GM19455 (cell line): ENCODE measurements around the gene CMYA5.

ENCODE experiments used
- ATAC-seq: cut with Tn5 transposase; IDR thresholded peaks from one replicate; pipeline ENCODE4 v1.9.1; 2021; ENCODE audit not compliant: unreplicated experiment

The CMYA5 gene

GRCh38 chr5:79834098-79834753 is 144.6 kb downstream of the CMYA5 start:
- no peak for ATAC-seq

DNA sequence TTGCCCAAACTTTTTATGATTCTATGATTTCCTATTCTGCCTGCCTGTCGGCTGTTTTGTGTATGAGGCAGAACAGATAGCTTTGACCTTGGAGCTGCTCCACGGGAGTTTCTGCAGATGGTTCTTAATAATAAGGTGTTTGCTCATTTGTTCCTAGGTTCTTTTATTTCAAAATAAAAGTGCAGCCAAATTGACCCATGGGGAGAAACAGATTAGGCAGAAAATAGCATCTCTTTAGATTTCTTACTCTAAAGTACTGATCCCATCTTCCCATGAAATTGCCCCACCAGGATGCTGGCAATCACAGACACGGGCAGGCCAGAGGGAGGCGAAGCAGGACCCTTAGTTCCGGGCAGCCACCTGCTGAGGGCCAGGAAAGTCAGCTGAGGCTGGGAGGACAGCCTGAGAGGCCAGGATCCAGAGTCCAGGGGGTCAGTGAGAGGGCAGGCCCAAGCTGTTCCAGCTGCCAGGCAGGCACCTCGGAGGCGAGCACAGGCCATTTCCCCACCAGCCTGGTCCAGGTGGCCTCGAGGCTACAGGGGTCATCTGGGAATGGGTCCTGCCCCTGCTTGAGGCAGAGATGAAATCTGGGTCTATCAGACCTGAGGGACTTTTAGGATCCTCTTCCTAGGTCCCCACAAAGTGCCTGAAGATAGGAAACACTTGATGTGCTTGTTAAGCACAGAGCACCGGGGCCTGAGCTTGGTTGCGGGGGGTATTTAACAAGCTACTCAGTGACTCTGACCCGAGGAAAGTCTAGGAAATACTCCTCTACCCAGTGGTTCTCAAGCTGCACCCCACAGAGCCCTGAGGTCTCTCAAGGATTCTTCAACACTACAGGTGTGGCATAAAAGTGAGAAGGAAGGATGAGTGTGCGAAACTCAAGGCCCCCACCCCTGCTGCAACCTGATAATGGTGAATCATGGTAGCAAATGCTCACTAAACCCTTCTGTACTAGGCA is 145.4 kb downstream of the CMYA5 start:
- ATAC-seq: no peak

DNA sequence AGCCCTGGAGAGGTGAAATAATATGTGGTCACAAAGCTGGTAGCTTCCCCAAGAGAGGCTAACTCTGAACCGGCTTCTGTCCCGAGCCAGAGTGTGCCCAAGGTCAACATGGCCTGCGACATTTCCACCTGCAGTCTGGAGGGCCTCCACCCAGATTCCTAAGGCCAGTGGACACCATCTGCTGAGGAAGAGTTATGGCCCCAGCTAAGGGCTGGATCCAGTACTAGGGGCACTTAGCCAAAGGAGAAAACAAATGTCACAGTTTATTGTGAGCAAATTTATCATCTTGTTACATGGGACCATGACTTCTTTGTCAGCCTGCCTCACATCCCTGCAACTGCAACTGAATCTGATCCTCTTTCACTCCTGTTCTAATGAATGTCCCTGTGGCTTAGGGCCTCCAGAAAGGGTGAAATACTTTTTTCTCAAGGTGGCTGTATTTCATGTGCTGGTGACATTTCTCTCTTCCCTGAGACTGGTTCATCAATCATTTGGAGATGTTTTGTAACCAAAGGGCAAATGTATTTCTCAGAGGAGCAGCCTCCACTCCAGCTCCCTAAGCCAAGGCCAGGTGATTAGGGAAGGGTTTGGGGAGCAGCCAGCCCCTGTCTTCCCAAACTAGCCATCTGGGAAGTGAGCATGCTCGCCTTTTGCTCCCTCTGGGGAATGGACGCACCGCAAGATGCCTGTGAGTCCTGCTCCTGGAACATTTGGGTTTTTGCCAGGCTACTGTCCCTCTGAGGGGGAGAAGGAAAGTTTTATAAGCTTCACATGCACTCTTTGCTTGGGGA is 148.3 kb downstream of the CMYA5 start:
- ATAC-seq: no peak

DNA sequence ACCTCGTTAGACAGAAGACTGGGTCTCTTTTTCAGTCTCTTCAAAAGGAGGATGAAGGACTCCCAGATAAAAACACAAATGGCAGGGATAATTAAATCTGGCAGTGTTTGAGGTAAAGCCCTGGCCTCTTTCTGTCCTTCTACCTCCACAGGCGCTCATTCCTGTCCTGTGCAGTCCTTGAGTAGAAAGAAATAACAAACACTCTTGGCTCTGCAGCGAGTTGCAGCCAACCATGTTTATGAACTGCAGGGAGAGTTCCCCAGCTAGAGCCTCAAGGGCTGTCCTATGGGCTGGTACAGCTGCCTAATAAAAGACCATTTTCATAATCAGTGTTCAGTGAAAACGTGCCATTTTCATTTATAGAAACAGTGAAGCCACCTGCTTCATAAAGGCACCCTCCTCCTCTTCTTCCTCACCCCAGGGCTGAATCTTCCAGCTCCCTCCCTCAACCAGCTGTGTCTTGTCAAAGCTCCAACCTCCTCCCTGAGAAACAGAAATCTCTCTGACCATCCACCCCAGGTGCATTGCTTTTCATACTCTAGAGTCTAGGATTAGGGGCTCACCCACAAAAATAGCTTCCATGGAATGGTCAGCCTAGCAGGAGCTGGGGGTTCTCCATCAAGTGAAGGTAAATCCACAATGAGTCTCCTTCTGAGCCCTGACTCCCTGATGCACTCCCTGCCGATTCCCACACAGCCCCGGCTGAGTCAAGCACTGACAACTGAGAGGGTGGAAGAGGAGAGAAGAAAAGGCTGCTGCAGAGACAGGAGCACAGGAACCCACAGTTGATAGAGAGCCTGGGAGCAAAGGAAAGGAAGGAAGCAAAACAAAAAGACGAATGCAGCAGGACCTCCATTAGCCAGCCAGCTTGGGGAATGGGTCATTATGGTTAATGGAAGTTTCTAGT is 150.7 kb downstream of the CMYA5 start:
- ATAC-seq: no peak

DNA sequence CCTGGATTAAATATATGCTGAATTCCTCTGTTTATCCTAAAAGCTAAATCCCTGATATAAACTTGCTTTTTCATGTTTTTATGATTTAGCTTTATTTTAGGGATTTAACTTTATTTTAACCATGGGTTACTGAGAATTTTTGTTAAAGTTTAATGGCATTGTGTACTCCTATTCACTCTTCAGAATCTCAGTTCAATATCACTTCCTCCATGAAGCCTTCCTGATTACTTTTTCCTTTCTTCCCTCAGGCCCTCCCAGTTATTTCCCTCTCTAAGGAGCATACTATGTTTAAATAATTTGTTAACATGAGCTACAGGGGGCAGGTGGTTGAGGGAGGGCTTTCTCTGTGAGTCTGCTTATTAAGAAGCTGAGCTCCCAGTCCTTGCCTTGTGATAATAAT is 151.5 kb downstream of the CMYA5 start:
- no peak for ATAC-seq

- no peak for ATAC-seq
These were observed 152.6 kb downstream of the CMYA5 start for GRCh38 chr5:79842006-79842881.

GRCh38 chr5:79842991-79843390 is 153.4 kb downstream of the CMYA5 start:
- ATAC-seq: no peak

GRCh38 chr5:79843450-79844388 is 154.1 kb downstream of the CMYA5 start:
- no peak for ATAC-seq

- ATAC-seq: no peak
These were observed 154.9 kb downstream of the CMYA5 start for GRCh38 chr5:79844571-79844970.

- ATAC-seq: no peak
These were observed 156.0 kb downstream of the CMYA5 start for GRCh38 chr5:79845448-79846197.

- ATAC-seq: no peak
These were observed 156.5 kb downstream of the CMYA5 start for GRCh38 chr5:79846198-79846521.

DNA sequence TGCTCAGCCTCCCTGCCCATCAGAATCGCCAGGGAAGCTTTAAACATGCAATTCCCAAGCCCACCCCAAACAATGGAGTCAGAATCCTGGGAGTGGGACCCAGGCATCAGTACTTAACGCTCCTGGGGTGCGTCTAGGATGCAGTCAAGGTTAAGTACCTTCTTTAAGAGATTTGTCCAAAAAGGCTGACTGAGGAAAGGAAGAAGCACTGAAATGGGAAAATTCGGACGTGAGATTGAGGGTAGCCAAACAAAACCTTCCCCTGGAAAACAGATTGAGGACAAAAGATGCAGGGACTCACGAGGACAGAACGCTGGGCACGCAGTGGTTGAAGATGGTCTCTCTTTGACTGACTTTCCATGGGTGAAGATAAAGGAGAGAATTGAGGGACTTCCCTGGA is 157.9 kb downstream of the CMYA5 start:
- ATAC-seq: no peak

DNA sequence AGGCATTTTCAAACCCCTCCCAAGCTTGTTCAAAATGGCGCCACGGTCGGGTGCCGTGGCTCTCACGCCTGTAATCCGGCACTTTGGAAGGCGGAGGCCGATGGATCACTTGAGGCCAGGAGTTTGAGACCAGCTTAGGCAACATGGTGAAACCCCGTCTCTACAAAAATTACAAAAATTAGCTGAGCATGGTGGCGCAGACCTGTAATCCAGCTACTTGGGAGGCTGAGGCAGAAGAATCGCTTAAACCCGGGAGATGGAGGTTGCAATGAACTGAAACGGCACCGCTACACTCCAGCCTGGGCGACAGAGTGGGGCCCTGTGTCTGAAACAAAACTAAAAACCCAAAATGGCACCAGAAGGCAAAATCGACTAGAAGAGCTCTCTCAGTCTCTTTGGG is 159.4 kb downstream of the CMYA5 start:
- no peak for ATAC-seq
